Activated T-helper 1 cell treated with anti-CD3 and anti-CD28 coated beads, Interleukin-12 subunit alpha, Interleukin-12 subunit beta, Interleukin-2, Interleukin-4 antibody, amounts not matched to agents 30 ng/mL and 10 ng/mL and 1 ng/mL, durations not matched to agents 14 hours and 24 hours and 36 hours (primary cell): Measurements from ENCODE around the gene TNFRSF25. TPM values are rescaled to one million over a fixed set of nuclear protein-coding genes. Genes with fewer than 3 reads are reported as not detected.

Experiments
- DNase-seq: peaks from one replicate; pipeline ENCODE4 v3.0.0; 2021; ENCODE audit warnings: low spot score
- H3K27ac Mint-ChIP-seq: one replicate; pipeline ENCODE4 v1.8.0; 2021; ENCODE audit warnings: mild to moderate bottlenecking, mixed read lengths
- H3K27me3 Mint-ChIP-seq: one replicate; pipeline ENCODE4 v1.8.0; 2022; ENCODE audit warnings: mild to moderate bottlenecking, moderate library complexity, mixed read lengths; ENCODE audit not compliant: insufficient read depth
- H3K36me3 Mint-ChIP-seq: one replicate; pipeline ENCODE4 v1.8.0; 2021; ENCODE audit warnings: low read depth, mixed read lengths
- H3K4me1 Mint-ChIP-seq: one replicate; pipeline ENCODE4 v1.8.0; 2021; ENCODE audit warnings: low read depth, mixed read lengths
- H3K4me3 Mint-ChIP-seq: one replicate; pipeline ENCODE4 v1.8.0; 2021; ENCODE audit warnings: mild to moderate bottlenecking, moderate library complexity, mixed read lengths
- H3K9me3 Mint-ChIP-seq: one replicate; pipeline ENCODE4 v1.8.0; 2021; ENCODE audit warnings: mixed read lengths
- intact Hi-C: fragments of 100-400 bp; cut with micrococcal nuclease; formaldehyde crosslinking; loops from one replicate; pipeline ENCODE4 v1.15.1; 2024
- total RNA-seq: library from RNA; stranded (reverse); gene quantifications from 2 replicates; pipeline ENCODE4 v1.2.3, GENCODE V29; 2022

TNFRSF25 gene
- total RNA-seq, 1 donor from 2014 or later = 151 TPM

DNA sequence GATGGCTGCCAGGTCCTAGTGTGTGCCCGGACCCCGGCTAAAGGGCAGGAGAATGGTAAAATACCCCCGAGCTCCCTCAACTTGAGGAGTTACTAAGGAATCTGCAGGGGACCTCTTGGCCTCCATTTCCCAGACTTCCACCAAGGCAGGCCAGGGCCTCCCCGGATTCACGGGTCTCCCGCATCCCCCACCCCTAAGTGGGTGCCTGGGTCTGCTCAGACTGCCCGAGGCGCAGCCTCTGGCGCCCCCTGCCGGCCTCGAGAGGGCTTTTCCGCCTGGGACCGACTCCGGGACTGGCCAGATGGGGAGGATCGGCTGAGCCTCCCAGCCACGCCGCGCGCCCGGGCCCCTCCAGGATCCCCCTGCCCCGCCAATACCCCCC is 23.8 kb upstream of the TNFRSF25 start:
- peak; percentile 79 for DNase-seq
- Mint-ChIP-seq H3K4me3 (peak overlapping the region; percentile 85), H3K27ac (peak overlapping the region; percentile 48), H3K9me3 (no peaks in the 10 kb centered on the region), H3K4me1 (peaks cover 16% of the 10 kb centered on the region), H3K27me3 (peaks cover 25% of the 10 kb centered on the region), H3K36me3 (peaks cover 2% of the 10 kb centered on the region)
- intact Hi-C loops = loop anchor here (5.0 kb wide), 1 partner anchor 138 kb away; no protein-coding TSS in a partner anchor

DNA sequence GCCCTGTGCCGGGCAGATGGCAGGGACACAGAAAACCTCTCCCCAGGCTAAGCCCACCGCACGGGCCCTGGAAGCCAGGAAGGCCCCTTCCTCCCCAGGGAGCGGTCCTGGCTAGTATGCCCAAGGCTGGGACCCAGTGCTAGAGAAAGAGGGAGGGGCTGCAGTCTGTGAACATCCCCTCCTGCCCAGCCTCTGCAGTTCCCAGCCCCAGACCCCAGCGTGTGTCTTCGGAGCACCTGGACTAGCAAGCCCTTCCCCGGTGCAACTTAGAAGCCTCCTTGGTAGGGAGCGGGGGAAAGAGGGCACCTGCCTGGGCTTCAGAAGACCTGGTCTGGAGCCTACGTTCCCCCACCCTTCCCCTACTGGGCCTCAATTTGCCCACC is 23.4 kb upstream of the TNFRSF25 start:
- intact Hi-C loops = no loop called here
- Mint-ChIP-seq H3K9me3 (no peaks in the 10 kb centered on the region), H3K27me3 (peaks cover 29% of the 10 kb centered on the region)

DNA sequence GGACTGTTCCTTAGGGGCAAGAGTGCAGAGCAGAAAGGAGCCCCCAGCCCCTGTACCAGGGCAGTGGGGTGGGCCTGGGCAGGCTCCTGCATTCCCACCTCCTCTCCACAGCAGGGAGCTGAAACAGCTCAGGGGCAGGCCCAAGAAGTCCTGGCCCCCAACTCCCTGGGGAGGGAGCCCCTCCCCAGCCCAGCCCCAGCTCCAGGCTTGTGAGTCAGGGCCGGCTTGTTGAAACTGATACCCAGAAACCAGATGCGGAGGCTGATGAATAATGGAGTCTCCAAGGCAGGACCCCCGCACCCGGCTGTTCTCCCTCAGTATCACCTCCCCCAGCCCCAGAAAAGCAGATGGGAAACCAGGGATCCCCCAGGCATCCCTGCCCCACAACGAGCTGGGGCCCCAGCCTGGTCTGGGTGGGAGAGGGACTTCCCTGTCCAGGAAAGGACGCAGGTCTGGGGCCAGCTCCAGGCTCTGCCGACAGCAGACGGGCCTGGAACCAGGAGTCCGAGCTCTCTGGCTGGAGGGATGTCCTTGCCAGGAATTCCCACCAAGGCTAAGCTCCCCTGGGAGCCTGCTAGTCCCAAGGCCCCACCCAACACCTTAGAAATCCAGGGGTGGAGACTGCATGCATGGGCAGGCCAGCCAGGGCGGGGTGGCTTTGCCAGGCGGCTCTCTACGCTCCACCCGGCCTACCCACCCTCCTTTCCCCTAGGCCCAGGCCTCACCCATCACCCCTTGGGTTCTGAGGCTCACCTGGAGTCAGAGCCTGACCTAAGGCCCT is 22.8 kb upstream of the TNFRSF25 start:
- DNase-seq = no peak
- Mint-ChIP-seq H3K4me1 (peaks cover 16% of the 10 kb centered on the region), H3K9me3 (no peaks in the 10 kb centered on the region), H3K27ac (no peak overlapping the region), H3K36me3 (peaks cover 2% of the 10 kb centered on the region), H3K4me3 (no peak overlapping the region), H3K27me3 (peaks cover 33% of the 10 kb centered on the region)
- intact Hi-C loops = no loop called here

More for the DNA sequence above, 23.4 kb upstream of the TNFRSF25 start:
- H3K36me3 Mint-ChIP-seq = peaks cover 2% of the 10 kb centered on the region
- H3K4me1 Mint-ChIP-seq = peaks cover 16% of the 10 kb centered on the region
- peak overlapping the region; percentile 85 for H3K4me3 Mint-ChIP-seq
- H3K27ac Mint-ChIP-seq = no peak overlapping the region
- no peak for DNase-seq

DNA sequence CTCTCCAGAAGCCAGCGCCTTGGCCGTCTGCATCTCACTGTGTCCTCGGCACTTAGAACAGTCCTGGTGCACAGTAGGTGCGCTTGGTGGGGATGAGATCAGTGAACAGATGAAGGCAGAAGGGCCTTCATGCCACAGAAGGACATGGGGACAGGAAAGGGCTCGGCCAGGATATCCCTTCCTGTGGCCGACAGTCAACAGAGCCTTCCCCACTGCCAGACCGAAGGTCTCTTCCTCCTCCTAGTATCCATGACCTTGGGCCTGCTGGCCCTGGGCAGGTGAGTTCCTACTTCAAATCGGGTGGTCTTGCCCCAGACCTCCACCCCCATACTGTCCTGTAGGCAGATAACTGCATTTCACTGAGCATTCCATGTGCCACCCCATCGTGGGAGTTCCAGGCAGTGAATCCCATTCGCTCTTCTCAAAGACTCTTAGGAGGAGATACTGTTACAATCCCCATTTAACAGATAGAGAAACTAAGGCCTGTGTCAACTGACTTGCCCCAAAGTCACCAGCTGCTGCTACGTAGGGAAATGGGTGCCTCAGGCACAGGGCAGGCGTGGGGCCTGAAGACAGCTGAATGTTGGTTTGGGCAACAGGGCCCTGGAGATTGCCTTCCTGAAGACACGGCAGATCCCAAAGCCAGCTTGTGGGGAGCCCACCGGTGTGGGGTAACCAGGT is 22.0 kb upstream of the TNFRSF25 start:
- intact Hi-C loops = loop anchor here (2.0 kb wide), 1 partner anchor 23 kb away; no protein-coding TSS in a partner anchor
- Mint-ChIP-seq H3K9me3 (no peaks in the 10 kb centered on the region), H3K36me3 (peaks cover 2% of the 10 kb centered on the region), H3K4me1 (peaks cover 16% of the 10 kb centered on the region), H3K27ac (no peak overlapping the region), H3K4me3 (no peak overlapping the region), H3K27me3 (peaks cover 34% of the 10 kb centered on the region)
- no peak for DNase-seq

DNA sequence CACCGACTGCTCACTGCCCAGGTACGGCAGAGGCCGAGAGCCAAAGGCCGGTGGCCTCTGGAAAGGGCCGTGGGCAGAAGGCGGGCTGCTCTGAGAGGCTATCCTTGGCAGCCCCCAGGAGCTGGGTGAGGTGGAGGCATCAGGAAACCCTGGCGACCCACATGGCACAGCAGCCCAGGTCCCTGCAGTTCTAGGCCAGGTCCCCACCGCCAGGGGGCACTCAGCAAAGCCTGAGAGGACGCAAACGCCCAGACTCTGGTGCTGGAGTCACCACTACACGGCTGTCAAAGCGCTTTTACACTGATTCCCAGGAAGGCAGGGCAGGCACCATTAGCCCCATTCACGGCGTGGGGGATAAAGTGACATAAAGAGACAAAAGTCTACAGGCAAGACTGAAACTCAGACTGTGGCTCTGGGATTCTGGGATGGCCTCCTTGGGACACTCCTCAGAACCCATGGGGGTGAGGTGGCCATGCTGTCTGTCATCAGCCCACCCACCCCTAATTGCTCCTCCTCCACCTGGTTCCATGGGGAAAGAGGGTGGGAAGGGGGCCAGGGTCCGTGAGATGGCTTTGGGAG is 20.5 kb upstream of the TNFRSF25 start:
- Mint-ChIP-seq H3K36me3 (peaks cover under 1% of the 10 kb centered on the region), H3K9me3 (no peaks in the 10 kb centered on the region), H3K4me1 (peaks cover 12% of the 10 kb centered on the region), H3K4me3 (no peak overlapping the region), H3K27ac (no peak overlapping the region), H3K27me3 (peaks cover 44% of the 10 kb centered on the region)
- intact Hi-C loops = loop anchor here (1.0 to 2.0 kb wide), 3 partner anchors 22 to 160 kb away; no protein-coding TSS in a partner anchor
- DNase-seq = peak; percentile 75

DNA sequence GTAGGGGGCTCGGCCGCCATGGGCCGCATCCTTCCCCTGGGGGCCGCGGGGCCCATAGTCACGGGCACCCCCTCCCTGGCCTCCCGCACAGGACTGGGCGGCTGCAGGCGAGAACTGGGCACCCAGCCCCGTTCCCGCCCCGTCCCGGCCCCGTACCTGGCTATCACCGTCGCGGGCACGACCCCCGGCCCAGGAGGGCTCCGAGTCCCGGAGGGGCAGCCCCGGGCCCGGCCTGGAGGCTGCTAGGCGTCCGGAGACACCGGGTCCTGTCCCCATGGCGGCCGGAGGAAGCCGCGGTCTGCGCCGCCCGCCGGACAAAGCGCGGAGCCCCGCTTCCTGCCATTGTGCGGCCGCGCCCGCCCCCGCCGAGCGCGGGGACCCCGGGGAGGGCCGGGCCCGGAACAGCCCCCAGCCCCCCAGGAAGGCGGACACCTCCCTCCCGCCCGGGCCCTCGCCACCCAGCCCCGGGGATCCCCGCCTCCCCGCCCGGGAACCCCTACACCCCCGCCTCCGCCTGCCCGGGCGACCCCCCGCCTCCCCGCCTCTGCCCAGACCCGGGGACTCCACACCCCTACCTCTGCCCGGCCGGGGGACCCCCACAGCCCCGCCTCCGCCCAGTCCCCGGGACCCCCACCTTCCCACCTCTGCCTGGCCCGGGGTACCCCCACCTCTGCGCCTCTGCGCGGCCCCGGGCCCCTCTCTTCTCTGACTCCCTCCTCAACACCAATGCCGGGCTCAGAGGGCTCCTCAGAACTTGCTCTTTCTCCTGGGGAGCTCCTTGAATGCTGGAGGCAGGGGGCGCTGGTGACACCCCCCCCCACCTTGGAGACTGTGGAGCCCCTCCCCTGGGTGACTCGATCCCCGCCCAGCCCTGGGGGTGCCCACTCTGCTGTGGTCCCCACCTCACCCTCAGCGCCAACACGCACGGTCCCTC is 19.5 kb upstream of the TNFRSF25 start:
- Mint-ChIP-seq H3K4me1 (peaks cover 8% of the 10 kb centered on the region), H3K9me3 (no peaks in the 10 kb centered on the region), H3K27me3 (peaks cover 45% of the 10 kb centered on the region), H3K27ac (no peak overlapping the region), H3K4me3 (no peak overlapping the region), H3K36me3 (no peaks in the 10 kb centered on the region)
- no peak for DNase-seq
- intact Hi-C loops = loop anchor here (1.0 to 2.0 kb wide), 3 partner anchors 21 to 161 kb away; no protein-coding TSS in a partner anchor

DNA sequence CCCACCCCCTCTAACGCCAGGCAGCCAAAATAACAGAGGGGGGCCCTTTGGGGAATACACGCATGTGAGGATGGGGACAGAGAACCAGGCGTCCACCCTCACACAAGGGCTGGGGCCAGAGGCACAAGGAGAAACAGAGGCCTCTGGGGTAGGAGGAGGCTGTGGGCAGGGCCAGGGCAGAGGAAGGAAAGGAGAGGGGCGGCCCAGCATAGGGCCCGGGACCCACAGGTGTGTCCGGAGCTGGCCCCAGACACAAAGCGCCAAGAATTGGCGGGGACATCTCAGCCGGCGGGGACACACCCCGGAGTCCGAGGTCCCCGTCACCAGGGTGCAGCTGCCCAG is 18.8 kb upstream of the TNFRSF25 start:
- H3K4me1 Mint-ChIP-seq = peaks cover 8% of the 10 kb centered on the region
- H3K4me3 Mint-ChIP-seq = no peak overlapping the region
- no peaks in the 10 kb centered on the region for H3K9me3 Mint-ChIP-seq
- intact Hi-C loops = no loop called here
- no peak overlapping the region for H3K27ac Mint-ChIP-seq
- H3K27me3 Mint-ChIP-seq = peaks cover 45% of the 10 kb centered on the region
- no peak for DNase-seq
- H3K36me3 Mint-ChIP-seq = no peaks in the 10 kb centered on the region

DNA sequence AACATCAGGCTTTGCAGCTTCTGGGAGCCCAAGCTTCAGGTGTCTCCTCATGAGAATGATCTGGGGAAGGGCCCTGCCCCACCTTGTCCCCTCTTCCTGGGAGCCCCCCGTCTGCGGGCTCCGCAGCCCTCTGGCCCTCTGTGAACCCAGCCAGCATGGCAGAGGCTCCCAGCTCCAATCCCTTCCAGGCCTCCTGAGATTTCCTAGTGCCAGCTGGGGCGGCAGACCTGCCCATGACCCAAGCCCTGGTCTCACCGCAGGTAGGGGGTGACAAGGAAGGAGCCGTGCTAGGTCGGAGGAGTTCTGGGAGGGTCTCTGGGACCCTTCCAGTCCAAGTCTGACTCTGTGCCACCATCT is 17.8 kb upstream of the TNFRSF25 start:
- no peak for DNase-seq
- Mint-ChIP-seq H3K27me3 (peaks cover 45% of the 10 kb centered on the region), H3K4me1 (peaks cover 8% of the 10 kb centered on the region), H3K36me3 (no peaks in the 10 kb centered on the region), H3K27ac (no peak overlapping the region), H3K9me3 (no peaks in the 10 kb centered on the region), H3K4me3 (no peak overlapping the region)
- intact Hi-C loops = no loop called here

DNA sequence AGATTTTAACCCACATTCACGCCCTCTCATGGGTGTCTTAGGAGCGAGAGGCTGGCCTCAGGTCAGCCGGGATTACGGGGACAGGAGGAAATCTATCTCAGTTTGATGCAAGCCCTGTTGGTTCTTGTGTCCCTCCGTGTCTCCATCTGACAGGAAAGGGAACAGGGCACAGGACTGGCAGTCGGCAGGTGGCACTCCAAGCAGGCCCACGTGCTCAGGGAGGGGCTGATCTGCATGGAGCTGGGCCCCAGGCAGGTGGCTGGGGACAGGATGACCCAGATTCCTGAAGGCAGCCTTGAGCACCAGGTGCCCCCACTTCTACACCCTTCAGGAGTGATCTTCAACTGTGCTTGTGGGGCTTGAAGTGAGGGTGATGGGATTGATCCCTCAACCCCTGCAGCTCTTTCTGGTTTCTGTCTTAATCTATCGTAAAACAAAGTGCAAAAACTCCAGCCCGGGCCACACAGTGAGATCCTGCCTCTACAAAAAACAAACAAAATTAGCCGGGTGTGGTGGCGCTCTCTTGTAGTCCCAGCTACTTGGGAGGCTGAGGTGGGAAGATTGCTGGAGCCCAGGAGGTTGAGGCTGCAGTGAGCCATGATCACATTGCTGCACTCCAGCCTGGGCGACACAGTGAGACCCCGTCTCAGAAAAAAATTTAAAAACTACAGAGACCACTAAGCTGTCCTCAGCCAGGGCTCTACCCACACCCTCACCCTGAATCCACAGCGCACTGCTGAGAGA is 17.2 kb upstream of the TNFRSF25 start:
- Mint-ChIP-seq H3K4me1 (peaks cover 8% of the 10 kb centered on the region), H3K27me3 (peaks cover 45% of the 10 kb centered on the region), H3K4me3 (no peak overlapping the region), H3K36me3 (no peaks in the 10 kb centered on the region), H3K27ac (no peak overlapping the region), H3K9me3 (no peaks in the 10 kb centered on the region)
- DNase-seq = no peak
- intact Hi-C loops = no loop called here

DNA sequence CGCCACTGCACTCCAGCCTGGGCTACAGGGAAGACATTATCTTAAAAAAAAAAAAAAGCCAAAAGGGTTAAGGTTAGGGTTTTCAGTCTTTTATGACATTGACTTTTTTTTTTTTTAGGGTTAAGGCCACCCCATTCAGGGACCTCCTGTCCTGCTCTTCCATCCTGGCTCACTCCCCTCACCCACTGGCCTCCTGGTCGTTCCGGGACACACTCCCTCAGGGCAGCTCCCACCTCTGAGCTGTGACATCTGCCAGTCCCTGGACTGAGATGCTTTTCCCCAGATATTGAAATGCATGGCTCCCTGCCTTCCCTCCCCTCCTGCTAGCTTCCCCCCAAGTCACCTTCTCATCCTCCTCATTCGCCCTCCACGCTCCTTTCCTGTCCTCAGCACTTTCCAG is 15.8 kb upstream of the TNFRSF25 start:
- intact Hi-C loops = no loop called here
- peaks cover 7% of the 10 kb centered on the region for H3K4me1 Mint-ChIP-seq
- no peaks in the 10 kb centered on the region for H3K9me3 Mint-ChIP-seq
- no peaks in the 10 kb centered on the region for H3K36me3 Mint-ChIP-seq
- DNase-seq = no peak
- no peak overlapping the region for H3K27ac Mint-ChIP-seq
- no peak overlapping the region for H3K4me3 Mint-ChIP-seq
- peaks cover 35% of the 10 kb centered on the region for H3K27me3 Mint-ChIP-seq

DNA sequence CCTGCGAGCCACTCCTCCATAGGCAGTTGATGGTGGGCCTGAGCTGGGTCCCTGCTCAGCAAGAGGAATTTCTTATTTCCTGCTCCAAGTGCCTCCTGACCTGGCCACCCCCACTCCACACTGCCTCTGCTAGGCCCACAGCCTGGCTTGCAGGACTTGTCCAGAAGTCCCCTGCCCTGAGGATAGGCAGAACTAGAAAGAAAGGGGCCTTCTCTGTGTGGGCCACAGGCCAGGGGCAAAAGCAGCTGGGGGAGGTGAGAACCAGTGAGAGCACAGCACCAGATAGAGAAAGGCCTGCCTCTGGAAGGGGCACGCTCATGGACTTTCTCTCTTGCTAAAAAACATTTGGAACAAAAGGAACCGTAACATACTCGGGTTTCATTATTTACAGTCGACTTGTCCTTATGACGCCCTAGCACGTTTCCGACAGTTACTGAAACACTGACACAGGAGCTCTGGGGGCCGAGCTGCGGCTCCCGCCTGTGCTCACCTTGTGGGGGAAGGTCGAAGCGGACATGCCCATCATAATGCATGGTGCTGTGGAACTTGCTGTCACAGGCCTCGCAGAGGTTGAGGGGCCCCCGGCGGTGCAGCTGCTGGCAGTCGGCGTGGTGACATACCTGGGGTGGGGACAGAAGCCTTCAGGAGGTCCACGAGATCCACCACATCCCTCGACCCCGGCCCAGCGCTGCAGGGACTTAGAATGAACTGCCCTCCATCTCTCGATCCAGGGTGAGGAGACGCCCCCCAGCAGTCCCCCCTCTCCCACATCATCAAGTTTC is 11.3 kb upstream of the TNFRSF25 start:
- H3K4me1 Mint-ChIP-seq = no peaks in the 10 kb centered on the region
- H3K9me3 Mint-ChIP-seq = no peaks in the 10 kb centered on the region
- H3K27ac Mint-ChIP-seq = no peak overlapping the region
- intact Hi-C loops = no loop called here
- peaks cover 7% of the 10 kb centered on the region for H3K27me3 Mint-ChIP-seq
- no peak overlapping the region for H3K4me3 Mint-ChIP-seq
- no peak for DNase-seq
- H3K36me3 Mint-ChIP-seq = no peaks in the 10 kb centered on the region
